VCaP (cell line): ENCODE measurements around the gene CINP.

Experiments
- H3K27ac ChIP-seq: fragments of 450-650 bp; 2 replicates; pipeline ENCODE4 v1.5.1; 2017
- CTCF ChIP-seq: fragments of 450-650 bp; conservative IDR thresholded peaks from 2 replicates; pipeline ENCODE4 v1.5.1; 2017; ENCODE audit warnings: mild to moderate bottlenecking, moderate library complexity

The CINP gene

GRCh38 chr14:102344485-102344884 is 18.2 kb downstream of the CINP start:
- no peak overlapping the region for H3K27ac ChIP-seq
- TF ChIP-seq CTCF, result no peak

- no peak overlapping the region for H3K27ac ChIP-seq
- TF ChIP-seq CTCF, result no peak
These were observed 18.6 kb downstream of the CINP start for GRCh38 chr14:102344084-102344483.

- no peak for TF ChIP-seq CTCF
- no peak overlapping the region for H3K27ac ChIP-seq
These were observed 20.5 kb downstream of the CINP start for GRCh38 chr14:102342238-102342637.

- H3K27ac ChIP-seq, result no peak overlapping the region
- TF ChIP-seq CTCF, result no peak
These were observed 21.1 kb downstream of the CINP start for GRCh38 chr14:102341566-102341965.

GRCh38 chr14:102338724-102339123 is 24.0 kb downstream of the CINP start:
- TF ChIP-seq CTCF, result no peak
- H3K27ac ChIP-seq, result no peak overlapping the region

GRCh38 chr14:102335163-102335562 is 27.5 kb downstream of the CINP start:
- no peak overlapping the region for H3K27ac ChIP-seq
- TF ChIP-seq CTCF, result no peak

- no peak overlapping the region for H3K27ac ChIP-seq
- no peak for TF ChIP-seq CTCF
These were observed 28.6 kb downstream of the CINP start for GRCh38 chr14:102333795-102334705.
